HepG2 (cell line): Measurements from ENCODE around the gene SLC22A14. TPM values are rescaled to one million over a fixed set of nuclear protein-coding genes. Genes with fewer than 3 reads are reported as not detected.

Experiments used
- ATAC-seq: fragments of 200-7000 bp; cut with Tn5 transposase; 3 replicates; pipeline ENCODE4 v1.9.1; 2020; ENCODE audit warnings: mild to moderate bottlenecking, moderate library complexity
- BruUV-seq: library from RNA; stranded (reverse); fragments of 400-500 nt; replicated peaks from 2 replicates; lab custom pipeline; 2021; lab: Mats Ljungman, UMichigan
- CTCF ChIA-PET: fragments of 300-600 bp; formaldehyde crosslinking; extraction: SDS; loops from one replicate; lab custom pipeline; 2021; ENCODE audit warnings: low total read pairs, inconsistent platforms, low intra/inter-chr PET ratio; lab: Yijun Ruan, JAX
- POLR2A ChIA-PET: fragments of 350-600 bp; sonication (Branson Sonifier 250); formaldehyde crosslinking; loops from one replicate; lab custom pipeline; 2020; ENCODE audit warnings: antibody characterized with exemption, inconsistent platforms; lab: Yijun Ruan, JAX
- DNase-seq: peaks from one replicate; pipeline ENCODE4 v3.0.0-alpha.2; 2015; ENCODE audit warnings: low spot score
- FAIRE-seq: peaks from 3 replicates; lab custom pipeline; 2011; peaks lifted over from hg19 to GRCh38; lab: Jason Lieb, UNC
- H2AFZ ChIP-seq: one replicate; pipeline ENCODE4 v1.6.1; 2011; ENCODE audit warnings: low read length, inconsistent platforms
- H3K27ac ChIP-seq: fragments of 300-600 bp; 3 replicates; pipeline ENCODE4 v1.8.0; 2011; ENCODE audit warnings: mixed run types, mild to moderate bottlenecking, mixed read lengths, low read length, inconsistent platforms; ENCODE audit not compliant: insufficient read depth; ENCODE audit errors: extremely low read length
- H3K27me3 ChIP-seq, 2 experiments: fragments of 200-600 bp in 1 of 2; 2 replicates in 1 of 2; 3 replicates in 1 of 2; pipeline versions ENCODE4 v1.6.0 to v1.8.0; 2011; ENCODE audit warnings: low read length in 2 of 2, mild to moderate bottlenecking in 2 of 2, moderate library complexity in 2 of 2, inconsistent platforms in 1 of 2; ENCODE audit not compliant: insufficient read depth in 2 of 2, control insufficient read depth in 1 of 2
- H3K36me3 ChIP-seq, 2 experiments: fragments of 200-600 bp in 1 of 2; replicated peaks in 1 of 2; 2 replicates in 1 of 2; 3 replicates in 1 of 2; pipeline versions ENCODE4 v1.5.1 to v1.8.0; 2011; ENCODE audit warnings: low read length in 2 of 2, inconsistent platforms in 1 of 2; ENCODE audit not compliant: insufficient read depth in 2 of 2, control insufficient read depth in 1 of 2
- H3K4me1 ChIP-seq: 2 replicates; pipeline ENCODE4 v1.5.1; 2012; ENCODE audit warnings: low read length, inconsistent platforms; ENCODE audit not compliant: insufficient read depth
- H3K4me2 ChIP-seq: 2 replicates; pipeline ENCODE4 v1.6.0; 2011; ENCODE audit warnings: low read depth, low read length, inconsistent platforms
- H3K4me3 ChIP-seq, 3 experiments: fragments of 200-600 bp in 1 of 3; sonication (generic), shearing (Covaris generic) in 1 of 3; replicated peaks in 1 of 3; 2 replicates each; pipeline ENCODE4 v1.5.1; 2011 to 2016; ENCODE audit warnings: low read length in 3 of 3, inconsistent platforms in 2 of 3, low read depth in 2 of 3, mild to moderate bottlenecking in 2 of 3, control low read depth in 1 of 3, mixed read lengths in 1 of 3; ENCODE audit not compliant: insufficient read depth in 1 of 3
- H3K79me2 ChIP-seq: one replicate; pipeline ENCODE4 v1.6.1; 2011; ENCODE audit warnings: low read length, inconsistent platforms; ENCODE audit not compliant: insufficient read depth
- H3K9ac ChIP-seq: 2 replicates; pipeline ENCODE4 v1.6.0; 2011; ENCODE audit warnings: mild to moderate bottlenecking, low read depth, low read length, inconsistent platforms; ENCODE audit not compliant: insufficient read depth
- H3K9me3 ChIP-seq: 2 replicates; pipeline ENCODE4 v1.5.1; 2012; ENCODE audit warnings: mild to moderate bottlenecking, low read length
- H4K20me1 ChIP-seq: 2 replicates; pipeline ENCODE4 v1.6.0; 2011; ENCODE audit warnings: inconsistent platforms, mild to moderate bottlenecking, low read length, moderate library complexity; ENCODE audit not compliant: insufficient read depth
- ATF7 ChIP-seq, 2 experiments: fragments of 450-650 bp in 1 of 2; sonication (generic) in 1 of 2; formaldehyde crosslinking in 1 of 2; IDR thresholded peaks; 2 replicates each; pipeline versions ENCODE4 v1.4.0 to v1.6.1; 2016 to 2020; ENCODE audit warnings: antibody characterized with exemption in 1 of 2, mild to moderate bottlenecking in 1 of 2, missing genetic modification reagents in 1 of 2
- HHEX ChIP-seq: IDR thresholded peaks from 2 replicates; pipeline ENCODE4 v1.6.1; 2016; ENCODE audit warnings: control low read depth
- HOXA5 ChIP-seq: sonication (generic); formaldehyde crosslinking; IDR thresholded peaks from 2 replicates; pipeline ENCODE4 v1.4.0; 2020; ENCODE audit warnings: missing genetic modification reagents
- HOXA7 ChIP-seq: sonication (generic); formaldehyde crosslinking; IDR thresholded peaks from 2 replicates; pipeline ENCODE4 v1.8.1; 2022; ENCODE audit warnings: mild to moderate bottlenecking, missing genetic modification reagents, moderate library complexity
- MEIS2 ChIP-seq: sonication (generic); formaldehyde crosslinking; IDR thresholded peaks from 2 replicates; pipeline ENCODE4 v1.9.0; 2021; ENCODE audit warnings: mild to moderate bottlenecking, missing genetic modification reagents
- NFATC3 ChIP-seq: sonication (generic); formaldehyde crosslinking; IDR thresholded peaks from 2 replicates; pipeline ENCODE4 v1.5.1; 2020; ENCODE audit warnings: mild to moderate bottlenecking, missing genetic modification reagents
- ZBTB20 ChIP-seq: sonication (generic); formaldehyde crosslinking; IDR thresholded peaks from 2 replicates; pipeline ENCODE4 v1.8.1; 2023; ENCODE audit warnings: missing genetic modification reagents, low read depth, mild to moderate bottlenecking, borderline replicate concordance
- ZNF550 ChIP-seq: sonication (generic); formaldehyde crosslinking; IDR thresholded peaks from 2 replicates; pipeline ENCODE4 v1.4.0; 2020; ENCODE audit warnings: mild to moderate bottlenecking, missing genetic modification reagents, borderline replicate concordance
- ZNF598 ChIP-seq: sonication (generic); formaldehyde crosslinking; IDR thresholded peaks from 2 replicates; pipeline ENCODE4 v1.5.1; 2020; ENCODE audit warnings: mild to moderate bottlenecking, missing genetic modification reagents, borderline replicate concordance
- ZNF616 ChIP-seq: sonication (generic); formaldehyde crosslinking; IDR thresholded peaks from 2 replicates; pipeline ENCODE4 v1.5.0; 2020; ENCODE audit warnings: low read depth, mild to moderate bottlenecking, missing genetic modification reagents
- WGBS: methylation state at CpG from one replicate; pipeline ENCODE4 v1.1.6; 2017; ENCODE audit warnings: low lambda C conversion rate; 5-methylcytosine and 5-hydroxymethylcytosine counted together
- in situ Hi-C: cut with HindIII; loops from 2 replicates; pipeline ENCODE4 v1.10.0; 2017; ENCODE audit warnings: low pct_unique_long_range_greater_than_20kb; ENCODE audit not compliant: extremely low pct_ligation_motif_present
- intact Hi-C: fragments of 100-400 bp; cut with micrococcal nuclease; formaldehyde crosslinking; loops from one replicate; pipeline ENCODE4 v1.10.0; 2022; ENCODE audit not compliant: unreplicated experiment
- polyA plus RNA-seq, 8 experiments: library from polyadenylated mRNA; depleted of rRNA in 3 of 8; stranded (reverse) in 7 of 8; unstranded in 1 of 8; fragments of >200 nt; fragmentation: Illumina TruSeq in 4 of 8; extraction: Trizol in 4 of 8; gene quantifications; 2 replicates each; pipeline versions ENCODE4 v1.2.1 to v1.2.3, GENCODE V29; 2011 to 2016; ENCODE audit warnings: low read depth in 4 of 8, missing spikeins in 1 of 8, mixed read lengths in 1 of 8; ENCODE audit not compliant: insufficient read depth in 1 of 8
- total RNA-seq, 5 experiments: library from RNA; depleted of rRNA; stranded (reverse); fragments of >200 nt; fragmentation: Illumina TruSeq; extraction: Trizol; gene quantifications; 2 replicates each; pipeline ENCODE4 v1.2.3, GENCODE V29; 2016; ENCODE audit warnings: low read depth in 1 of 5
- TF ChIP-seq, protein P1 (sequence below): sonication (generic); formaldehyde crosslinking; IDR thresholded peaks from 2 replicates; pipeline ENCODE4 v1.4.0; 2020; ENCODE audit warnings: missing genetic modification reagents
- TF ChIP-seq, protein P2 (sequence below): sonication (generic); formaldehyde crosslinking; IDR thresholded peaks from 2 replicates; pipeline ENCODE4 v1.4.0; 2020; ENCODE audit warnings: mild to moderate bottlenecking, missing genetic modification reagents

Gene SLC22A14
- total and polyA plus RNA-seq, 2 of the 13 experiments (the other 11 are each of a cell fraction or from before 2014, with no cell fraction given) = 0.03 TPM; not detected in 1

DNA sequence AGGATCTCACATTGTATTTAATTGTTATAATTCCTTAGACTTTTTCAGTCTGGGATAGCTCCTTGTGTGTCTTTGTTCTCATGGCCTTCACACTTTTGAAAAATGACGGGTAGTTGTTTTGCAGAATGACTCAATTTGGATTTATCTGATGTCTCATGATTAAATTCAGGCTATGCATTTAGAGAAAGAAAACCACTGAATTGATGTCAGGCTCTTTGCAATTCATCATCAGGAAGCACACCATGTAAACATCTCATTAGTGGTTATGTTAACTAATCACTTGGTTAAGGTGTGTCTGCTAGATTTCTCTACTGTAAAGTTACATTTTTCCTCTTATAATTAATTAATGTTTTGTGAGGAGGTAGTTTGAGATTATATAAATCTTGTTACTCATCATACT, 24.5 kb upstream of the SLC22A14 start:
- Histone ChIP-seq H3K79me2 (no peaks in the 10 kb centered on the region), H3K36me3 (peaks cover 3 to 24% of the 10 kb centered on the region in 2 experiments; a peak in 4 of 5 replicates), H3K9me3 (no peaks in the 10 kb centered on the region), H2AFZ (no peak overlapping the region), H3K4me2 (no peak overlapping the region), H3K27ac (no peak overlapping the region), H3K9ac (no peak overlapping the region), H3K27me3 (no peaks in the 10 kb centered on the region), H3K4me1 (peaks cover 9% of the 10 kb centered on the region; the same call in 1 of the 2 replicates), H4K20me1 (no peaks in the 10 kb centered on the region), H3K4me3 (no peak overlapping the region)
- 95% methylated on average over 1 of the region's 1 CpG for WGBS
- ATAC-seq = no peak
- ChIA-PET POLR2A (no interaction called here), CTCF (no interaction called here)
- no TSS peak for BruUV-seq
- in situ Hi-C loops = no loop called here
- DNase-seq = no peak
- TF ChIP-seq HHEX = no peak
- no peak for FAIRE-seq
- intact Hi-C loops = no loop called here

DNA sequence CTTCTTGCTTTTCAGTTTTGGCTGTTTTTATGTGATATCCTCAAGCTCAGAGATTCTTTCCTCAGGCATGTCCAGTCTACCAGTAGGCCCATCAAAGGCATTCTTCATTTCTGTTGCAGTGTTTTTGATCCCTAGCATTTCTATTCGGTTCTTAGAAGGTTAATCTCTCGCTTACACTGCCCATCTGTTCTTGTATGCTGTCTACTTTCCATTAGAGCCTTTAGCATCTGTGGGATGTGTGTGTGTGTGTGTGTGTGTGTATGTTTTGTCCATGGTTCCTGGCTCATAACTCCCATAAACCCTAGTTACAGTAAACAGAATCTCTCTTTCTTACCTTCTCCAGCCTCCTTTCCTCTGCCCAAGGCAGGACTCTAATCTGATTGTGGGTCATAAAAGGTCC, 21.6 kb upstream of the SLC22A14 start:
- ChIA-PET POLR2A (no interaction called here), CTCF (no interaction called here)
- H3K36me3 ChIP-seq = no peaks in the 10 kb centered on the region
- in situ Hi-C loops = no loop called here
- WGBS = 85% methylated on average over 2 of the region's 2 CpGs
- no peak for FAIRE-seq
- no peaks in the 10 kb centered on the region for H3K9me3 ChIP-seq
- no peak overlapping the region for H2AFZ ChIP-seq
- no peak for ATAC-seq
- no peak overlapping the region for H3K4me2 ChIP-seq
- H3K9ac ChIP-seq = no peak overlapping the region
- DNase-seq = no peak
- no peak overlapping the region for H3K27ac ChIP-seq
- intact Hi-C loops = no loop called here
- no TSS peak for BruUV-seq
- H3K79me2 ChIP-seq = no peaks in the 10 kb centered on the region
- H3K27me3 ChIP-seq = no peaks in the 10 kb centered on the region
- no peaks in the 10 kb centered on the region for H4K20me1 ChIP-seq
- no peak overlapping the region for H3K4me3 ChIP-seq
- peaks cover 23% of the 10 kb centered on the region for H3K4me1 ChIP-seq
- TF ChIP-seq NFATC3 (no peak), ATF7 (IDR thresholded peaks at IDR 0.05) (no peak), ATF7 (CRISPR knock-in tag; IDR thresholded peaks at IDR 0.05) (no peak), MEIS2 (CRISPR knock-in tag) (no peak), HOXA5 (no peak), ZNF616 (CRISPR knock-in tag) (no peak), ZBTB20 (no peak), HOXA7 (no peak), ZNF550 (CRISPR knock-in tag) (no peak), ZNF598 (CRISPR knock-in tag) (no peak)
- TF ChIP-seq, protein P1, sequence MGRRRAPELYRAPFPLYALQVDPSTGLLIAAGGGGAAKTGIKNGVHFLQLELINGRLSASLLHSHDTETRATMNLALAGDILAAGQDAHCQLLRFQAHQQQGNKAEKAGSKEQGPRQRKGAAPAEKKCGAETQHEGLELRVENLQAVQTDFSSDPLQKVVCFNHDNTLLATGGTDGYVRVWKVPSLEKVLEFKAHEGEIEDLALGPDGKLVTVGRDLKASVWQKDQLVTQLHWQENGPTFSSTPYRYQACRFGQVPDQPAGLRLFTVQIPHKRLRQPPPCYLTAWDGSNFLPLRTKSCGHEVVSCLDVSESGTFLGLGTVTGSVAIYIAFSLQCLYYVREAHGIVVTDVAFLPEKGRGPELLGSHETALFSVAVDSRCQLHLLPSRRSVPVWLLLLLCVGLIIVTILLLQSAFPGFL (CRISPR knock-in tag) = no peak
- TF ChIP-seq, protein P2, sequence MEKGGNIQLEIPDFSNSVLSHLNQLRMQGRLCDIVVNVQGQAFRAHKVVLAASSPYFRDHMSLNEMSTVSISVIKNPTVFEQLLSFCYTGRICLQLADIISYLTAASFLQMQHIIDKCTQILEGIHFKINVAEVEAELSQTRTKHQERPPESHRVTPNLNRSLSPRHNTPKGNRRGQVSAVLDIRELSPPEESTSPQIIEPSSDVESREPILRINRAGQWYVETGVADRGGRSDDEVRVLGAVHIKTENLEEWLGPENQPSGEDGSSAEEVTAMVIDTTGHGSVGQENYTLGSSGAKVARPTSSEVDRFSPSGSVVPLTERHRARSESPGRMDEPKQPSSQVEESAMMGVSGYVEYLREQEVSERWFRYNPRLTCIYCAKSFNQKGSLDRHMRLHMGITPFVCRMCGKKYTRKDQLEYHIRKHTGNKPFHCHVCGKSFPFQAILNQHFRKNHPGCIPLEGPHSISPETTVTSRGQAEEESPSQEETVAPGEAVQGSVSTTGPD (CRISPR knock-in tag) = no peak
